Muscle of back (tissue), 13 donors: ENCODE measurements around the gene SLC25A23. TPM values are rescaled to one million over a fixed set of nuclear protein-coding genes. Genes with fewer than 3 reads are reported as not detected.
"Not testable (repeated sequence)": the region's sequence is repeated elsewhere in the genome, so short reads cannot be mapped to it uniquely, and the experiment has no call there.

Experiments
- DNase-seq, 3 donors: peaks; one replicate each; pipeline versions ENCODE4 v3.0.0 to v3.0.0-alpha.2; 2013
- long read RNA-seq, 9 donors: transcript quantifications; one replicate each; lab custom pipeline, GENCODE V29; 2026
- polyA plus RNA-seq, 10 donors: library from polyadenylated mRNA; unstranded; fragments of 120-200 nt; gene quantifications; one replicate each; pipeline ENCODE4 v1.2.1, GENCODE V29; 2013; ENCODE audit not compliant: insufficient read length in 10 of 10

SLC25A23 gene
- polyA plus RNA-seq, result 10 to 100 TPM; 24.8 to 40.0 (median 31.4) TPM
- long read RNA-seq, donor 1, partial matches to known transcripts, result 0 of 2 reads
- long read RNA-seq, donor 1, other reads (novel, unspliced or antisense), result 0 of 2 reads
- long read RNA-seq, donor 2, transcript SLC25A23-202 (10 exons, 3,425 nt), result major isoform, 5 of 6 reads
- long read RNA-seq, donor 2, partial matches to known transcripts, result 0 of 6 reads
- long read RNA-seq, donor 2, other reads (novel, unspliced or antisense), result 0 of 6 reads
- long read RNA-seq, donor 3, result 0 reads
- long read RNA-seq, donor 4, partial matches to known transcripts, result 0 of 1 reads
- long read RNA-seq, donor 4, other reads (novel, unspliced or antisense), result 0 of 1 reads
- long read RNA-seq, donor 5, transcript SLC25A23-202 (10 exons, 3,425 nt), result major isoform, 7 of 11 reads
- long read RNA-seq, donor 5, partial matches to known transcripts, result 0 of 11 reads
- long read RNA-seq, donor 5, other reads (novel, unspliced or antisense), result 0 of 11 reads
- long read RNA-seq, donor 6, partial matches to known transcripts, result 0 of 3 reads
- long read RNA-seq, donor 6, other reads (novel, unspliced or antisense), result 0 of 3 reads
- long read RNA-seq, donor 7, partial matches to known transcripts, result 0 of 4 reads
- long read RNA-seq, donor 7, other reads (novel, unspliced or antisense), result 0 of 4 reads
- long read RNA-seq, donor 8, partial matches to known transcripts, result 11 of 17 reads
- long read RNA-seq, donor 8, other reads (novel, unspliced or antisense), result 0 of 17 reads
- long read RNA-seq, donor 9, partial matches to known transcripts, result 0 of 2 reads
- long read RNA-seq, donor 9, other reads (novel, unspliced or antisense), result 0 of 2 reads

GRCh38 chr19:6459262-6460098 lies at the start of gene SLC25A23:
TSS of gene SLC25A23 (minus strand) at chr19:6459792. CDS start at chr19:6459628, 164 bp downstream.
- peak; percentile 78 to 93 (median 83) for DNase-seq

GRCh38 chr19:6508028-6508771 lies 48.6 kb upstream of the SLC25A23 start:
- not testable (repeated sequence) for DNase-seq

GRCh38 chr19:6503407-6504201 lies 44.0 kb upstream of the SLC25A23 start:
- no peak for DNase-seq

GRCh38 chr19:6501740-6502648 lies 42.4 kb upstream of the SLC25A23 start, which contains the start of gene TUBB4A:
TSS of gene TUBB4A (minus strand) at chr19:6502309. CDS start at chr19:6502212, 97 bp downstream.
- no peak for DNase-seq

- DNase-seq, result no peak
Observed at GRCh38 chr19:6500837-6501739, 41.5 kb upstream of the SLC25A23 start.

- DNase-seq, result no peak
Observed at GRCh38 chr19:6499052-6499790, 39.6 kb upstream of the SLC25A23 start.

GRCh38 chr19:6498294-6499036 lies 38.9 kb upstream of the SLC25A23 start:
- DNase-seq, result no peak

- no peak for DNase-seq
Observed at GRCh38 chr19:6495947-6496346, 36.4 kb upstream of the SLC25A23 start.

GRCh38 chr19:6494438-6495036 lies 34.9 kb upstream of the SLC25A23 start:
- DNase-seq, result no peak

- DNase-seq, result no peak
Observed at GRCh38 chr19:6491802-6492592, 32.4 kb upstream of the SLC25A23 start.

- DNase-seq, result no peak
Observed at GRCh38 chr19:6490134-6490533, 30.5 kb upstream of the SLC25A23 start.

- no peak for DNase-seq
Observed at GRCh38 chr19:6489278-6490061, 29.9 kb upstream of the SLC25A23 start.

GRCh38 chr19:6484831-6485230 lies 25.2 kb upstream of the SLC25A23 start:
- DNase-seq, result no peak

GRCh38 chr19:6484230-6484629 lies 24.6 kb upstream of the SLC25A23 start:
- DNase-seq, result no peak
